Uterus (tissue), 2 donors: Measurements from ENCODE around the gene WWOX.

ENCODE experiments used
- POLR2A ChIP-seq, 2 donors: fragments of 450-650 bp; IDR thresholded peaks; one replicate each; pipeline ENCODE4 v1.6.1; 2016; ENCODE audit warnings: antibody characterized with exemption in 2 of 2, mild to moderate bottlenecking in 1 of 2, moderate library complexity in 1 of 2
- TF ChIP-seq, protein P1 (sequence below), 4 experiments: fragments of 200-600 bp in 2 of 4; fragments of 450-650 bp in 2 of 4; sonication (generic) in 2 of 4; IDR thresholded peaks; one replicate each; pipeline ENCODE4 v1.5.1; 2016 to 2019; ENCODE audit warnings: antibody characterized with exemption in 4 of 4, mild to moderate bottlenecking in 2 of 4, moderate library complexity in 1 of 4

DNA sequence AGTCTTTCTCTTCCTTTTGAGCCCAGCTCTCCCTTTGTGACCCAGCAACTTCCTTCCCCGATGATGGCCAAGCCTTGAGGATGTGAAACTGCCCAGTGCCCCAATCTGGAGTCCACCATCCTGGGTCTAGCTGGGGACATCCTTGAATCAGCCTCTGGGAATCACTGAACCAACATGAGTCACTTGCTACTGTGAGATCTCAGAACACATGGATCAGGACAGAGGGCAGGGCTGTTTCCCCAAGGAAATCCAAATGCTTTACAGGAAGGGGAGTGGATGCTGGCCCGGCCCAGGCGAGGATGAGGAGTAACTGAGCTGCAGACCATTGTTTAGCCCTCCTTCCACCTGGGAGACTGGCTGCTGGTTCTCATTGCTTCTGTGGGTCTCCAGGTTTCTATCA lies 547.6 kb downstream of the WWOX start:
- TF ChIP-seq, protein P1, sequence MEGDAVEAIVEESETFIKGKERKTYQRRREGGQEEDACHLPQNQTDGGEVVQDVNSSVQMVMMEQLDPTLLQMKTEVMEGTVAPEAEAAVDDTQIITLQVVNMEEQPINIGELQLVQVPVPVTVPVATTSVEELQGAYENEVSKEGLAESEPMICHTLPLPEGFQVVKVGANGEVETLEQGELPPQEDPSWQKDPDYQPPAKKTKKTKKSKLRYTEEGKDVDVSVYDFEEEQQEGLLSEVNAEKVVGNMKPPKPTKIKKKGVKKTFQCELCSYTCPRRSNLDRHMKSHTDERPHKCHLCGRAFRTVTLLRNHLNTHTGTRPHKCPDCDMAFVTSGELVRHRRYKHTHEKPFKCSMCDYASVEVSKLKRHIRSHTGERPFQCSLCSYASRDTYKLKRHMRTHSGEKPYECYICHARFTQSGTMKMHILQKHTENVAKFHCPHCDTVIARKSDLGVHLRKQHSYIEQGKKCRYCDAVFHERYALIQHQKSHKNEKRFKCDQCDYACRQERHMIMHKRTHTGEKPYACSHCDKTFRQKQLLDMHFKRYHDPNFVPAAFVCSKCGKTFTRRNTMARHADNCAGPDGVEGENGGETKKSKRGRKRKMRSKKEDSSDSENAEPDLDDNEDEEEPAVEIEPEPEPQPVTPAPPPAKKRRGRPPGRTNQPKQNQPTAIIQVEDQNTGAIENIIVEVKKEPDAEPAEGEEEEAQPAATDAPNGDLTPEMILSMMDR (IDR thresholded peaks at IDR 0.05): no peak
- TF ChIP-seq POLR2A (IDR thresholded peaks at IDR 0.05): no peak
